ENCODE results near the gene RFXAP. TPM values are rescaled to one million over a fixed set of nuclear protein-coding genes. Genes with fewer than 3 reads are reported as not detected.
A peak's percentile ranks its signal among the peaks of the same experiment; 100 is the strongest.

The RFXAP gene
- polyA plus RNA-seq, 3 donors: 1.1 to 3.3 (median 1.8) TPM

GRCh38 chr13:36834299-36834698, 15.3 kb downstream of the RFXAP start:
- no peak overlapping the region for H3K9ac ChIP-seq (ENCODE audit: insufficient read depth, low read length, poor library complexity, severe bottlenecking)

GRCh38 chr13:36837354-36838092, 18.5 kb downstream of the RFXAP start:
- WGBS (ENCODE audit: insufficient coverage): 100% methylated on average over 3 of the region's 4 CpGs
- Histone ChIP-seq H4K20me1 (ENCODE audit: insufficient read depth, low read length) (no peaks in the 10 kb centered on the region), H3K9ac (ENCODE audit: insufficient read depth, low read length, poor library complexity, severe bottlenecking) (no peak overlapping the region), H3K36me3 (replicated peaks in 1 of 2; ENCODE audit: control insufficient read depth in 1 of 2, insufficient read depth in 2 of 2, low read length in 2 of 2) (peaks cover 0 to 4% of the 10 kb centered on the region in 2 donors), H3K27ac (ENCODE audit: low read depth in 1 of 2, low read length in 2 of 2) (no peak overlapping the region), H3K4me1 (ENCODE audit: control insufficient read depth in 1 of 2, insufficient read depth in 2 of 2, low read length in 2 of 2) (no peaks in the 10 kb centered on the region), H3K4me2 (replicated peaks; ENCODE audit: extremely low read depth, low read length, poor library complexity, severe bottlenecking) (no peak overlapping the region), H3K27me3 (ENCODE audit: control insufficient read depth in 2 of 2, insufficient read depth in 2 of 2, low read length in 2 of 2) (no peaks in the 10 kb centered on the region), H2AFZ (ENCODE audit: insufficient read depth, low read depth, low read length, poor library complexity, severe bottlenecking) (no peak overlapping the region), H3K4me3 (replicated peaks in 1 of 3; ENCODE audit: low read depth in 2 of 3, low read length in 3 of 3) (no peak overlapping the region), H3K79me2 (ENCODE audit: insufficient read depth, low read length) (no peaks in the 10 kb centered on the region), H3K9me3 (replicated peaks in 1 of 2; ENCODE audit: control insufficient read depth in 1 of 2, insufficient read depth in 1 of 2, low read length in 2 of 2) (no peaks in the 10 kb centered on the region)
- no peak for TF ChIP-seq CTCF (IDR thresholded peaks at IDR 0.05)
- H3K4me1 Mint-ChIP-seq: no peaks in the 10 kb centered on the region
- no peak for DNase-seq
- intact Hi-C loops (cut with micrococcal nuclease): no loop called here
- peaks cover 0 to 2% (median 0%) of the 10 kb centered on the region in 3 donors for H3K27me3 Mint-ChIP-seq (ENCODE audit: low read depth in 3 of 3)
- H3K27ac Mint-ChIP-seq: peak overlapping the region in 2 of 7 donors; percentile 54 to 67
- H3K4me3 Mint-ChIP-seq: no peak overlapping the region
- H3K36me3 Mint-ChIP-seq: peaks cover 2 to 18% of the 10 kb centered on the region in 2 donors
- peaks cover 0 to 2% (median 0%) of the 10 kb centered on the region in 7 donors for H3K9me3 Mint-ChIP-seq

More at GRCh38 chr13:36834299-36834698, 15.3 kb downstream of the RFXAP start:
- no peaks in the 10 kb centered on the region for H3K9me3 ChIP-seq (replicated peaks in 1 of 2; ENCODE audit: control insufficient read depth in 1 of 2, insufficient read depth in 1 of 2, low read length in 2 of 2)
- no peak for DNase-seq
- peaks cover 4 to 15% of the 10 kb centered on the region in 2 donors for H3K36me3 ChIP-seq (replicated peaks in 1 of 2; ENCODE audit: control insufficient read depth in 1 of 2, insufficient read depth in 2 of 2, low read length in 2 of 2)
- TF ChIP-seq CTCF (IDR thresholded peaks at IDR 0.05): no peak
- Mint-ChIP-seq H3K27me3 (ENCODE audit: low read depth in 3 of 3) (no peaks in the 10 kb centered on the region), H3K4me3 (no peak overlapping the region), H3K36me3 (peaks cover 13 to 27% of the 10 kb centered on the region in 2 donors), H3K27ac (no peak overlapping the region), H3K9me3 (no peaks in the 10 kb centered on the region), H3K4me1 (no peaks in the 10 kb centered on the region)
- no peak overlapping the region for H3K27ac ChIP-seq (ENCODE audit: low read depth in 1 of 2, low read length in 2 of 2)
- H4K20me1 ChIP-seq (ENCODE audit: insufficient read depth, low read length): no peaks in the 10 kb centered on the region
- H3K79me2 ChIP-seq (ENCODE audit: insufficient read depth, low read length): no peaks in the 10 kb centered on the region
- no CpG with 5 or more reads among the region's 3 CpGs for WGBS (ENCODE audit: insufficient coverage)
- no peaks in the 10 kb centered on the region for H3K4me1 ChIP-seq (ENCODE audit: control insufficient read depth in 1 of 2, insufficient read depth in 2 of 2, low read length in 2 of 2)
- intact Hi-C loops (cut with micrococcal nuclease): no loop called here
- H3K4me2 ChIP-seq (replicated peaks; ENCODE audit: extremely low read depth, low read length, poor library complexity, severe bottlenecking): no peak overlapping the region
- H2AFZ ChIP-seq (ENCODE audit: insufficient read depth, low read depth, low read length, poor library complexity, severe bottlenecking): no peak overlapping the region
- no peak overlapping the region for H3K4me3 ChIP-seq (replicated peaks in 1 of 3; ENCODE audit: low read depth in 2 of 3, low read length in 3 of 3)
- H3K27me3 ChIP-seq (ENCODE audit: control insufficient read depth in 2 of 2, insufficient read depth in 2 of 2, low read length in 2 of 2): no peaks in the 10 kb centered on the region
